Stimulated activated CD4-positive, alpha-beta T cell treated with anti-CD3 and anti-CD28 coated beads, TNF-alpha, amount 100 ng/mL, for 48 hours (primary cell): ENCODE data around the gene FNBP1L.
A peak's percentile ranks its signal among the peaks of the same experiment; 100 is the strongest.

Experiments
- DNase-seq, 3 donors: peaks; one replicate each; pipeline ENCODE4 v3.0.0-alpha.2; 2020; ENCODE audit warnings: low read depth in 3 of 3

FNBP1L gene

DNA sequence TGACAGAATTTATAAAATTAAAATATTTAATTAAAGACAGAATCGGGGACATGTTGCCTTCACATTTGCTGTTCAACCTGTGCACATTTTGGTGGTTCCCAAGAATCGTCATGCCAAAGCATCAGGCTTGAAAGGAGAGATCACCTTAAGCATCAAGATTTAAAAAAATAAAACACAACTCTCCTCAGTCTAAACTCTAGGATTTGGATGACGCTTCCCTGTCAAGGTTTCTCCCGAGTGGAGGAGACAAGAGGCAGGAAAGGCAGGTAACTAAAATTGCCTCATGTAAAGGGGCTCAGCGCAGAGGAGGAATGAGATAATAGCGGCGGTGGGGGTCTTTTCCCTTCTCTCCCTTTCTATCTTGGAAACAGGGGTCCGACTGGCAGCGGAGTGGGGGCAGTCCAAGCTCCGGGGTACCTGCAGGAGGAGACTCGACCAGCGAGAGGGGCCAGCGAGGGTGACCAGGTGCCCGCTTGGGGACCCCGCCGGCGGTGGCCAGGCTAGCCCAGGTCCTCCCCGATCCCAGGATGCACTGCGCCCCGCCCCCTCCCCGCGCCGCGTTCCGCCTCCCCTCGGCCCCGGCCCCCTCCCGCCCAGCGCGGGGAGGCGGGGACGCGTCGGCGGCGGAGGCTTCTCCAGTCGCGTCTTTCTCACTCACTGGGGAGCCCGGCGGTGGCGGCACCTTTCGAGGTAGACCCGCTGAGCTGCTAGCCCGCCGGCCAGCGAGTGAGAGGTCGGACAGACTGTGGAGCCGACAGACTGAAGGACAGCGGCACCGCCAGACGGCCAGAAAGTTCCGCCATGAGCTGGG is at the start of gene FNBP1L:
FNBP1L (plus strand) TSS at position 638 of the 811 bp plus-strand sequence; CDS start at position 802, 164 bp downstream.
- peak; percentile 16 to 62 (median 21) for DNase-seq

- DNase-seq = no peak
These were observed 48.1 kb upstream of the FNBP1L start for GRCh38 chr1:93399781-93400180.

DNA sequence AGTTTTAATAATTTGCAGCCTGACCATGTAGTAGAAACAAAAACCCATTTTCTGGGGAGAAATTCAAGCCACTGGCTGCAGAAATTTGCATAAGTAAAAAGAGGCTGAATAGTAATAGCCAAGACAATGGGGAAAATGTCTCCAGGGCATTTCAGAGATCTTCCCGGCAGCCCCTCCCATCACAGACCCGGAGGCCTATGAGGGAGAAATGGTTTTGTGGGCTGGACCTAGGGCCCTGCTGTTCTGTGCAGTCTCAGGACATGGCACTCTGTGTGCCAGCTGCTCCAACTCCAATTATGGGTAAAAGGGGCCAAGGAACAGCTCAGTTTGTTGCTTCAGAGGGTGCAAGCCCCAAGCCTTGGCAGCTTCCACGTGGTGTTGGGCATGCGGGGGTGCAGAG is 39.7 kb upstream of the FNBP1L start:
- no peak for DNase-seq

GRCh38 chr1:93411000-93411399 is 36.9 kb upstream of the FNBP1L start:
- DNase-seq = no peak

DNA sequence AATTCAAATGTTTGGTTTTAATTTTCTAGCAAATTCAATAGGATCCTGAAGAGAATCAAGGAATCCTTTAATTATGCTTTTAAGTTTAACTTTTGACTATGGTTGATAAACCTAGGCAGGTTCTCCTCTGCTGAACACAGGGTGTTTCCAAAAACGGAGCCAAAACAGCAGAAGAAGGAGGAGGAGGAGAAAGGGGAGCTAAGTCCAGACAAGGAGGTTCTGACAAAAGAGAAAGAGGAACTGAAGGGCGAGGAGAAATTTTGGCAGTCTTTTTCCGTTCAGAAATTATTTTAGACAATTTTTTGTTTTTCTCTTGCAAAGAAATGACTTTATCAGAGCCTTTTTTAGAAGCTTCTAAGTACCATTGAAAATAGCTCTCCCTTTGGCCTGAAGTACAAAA is 33.2 kb upstream of the FNBP1L start:
- DNase-seq = no peak

DNA sequence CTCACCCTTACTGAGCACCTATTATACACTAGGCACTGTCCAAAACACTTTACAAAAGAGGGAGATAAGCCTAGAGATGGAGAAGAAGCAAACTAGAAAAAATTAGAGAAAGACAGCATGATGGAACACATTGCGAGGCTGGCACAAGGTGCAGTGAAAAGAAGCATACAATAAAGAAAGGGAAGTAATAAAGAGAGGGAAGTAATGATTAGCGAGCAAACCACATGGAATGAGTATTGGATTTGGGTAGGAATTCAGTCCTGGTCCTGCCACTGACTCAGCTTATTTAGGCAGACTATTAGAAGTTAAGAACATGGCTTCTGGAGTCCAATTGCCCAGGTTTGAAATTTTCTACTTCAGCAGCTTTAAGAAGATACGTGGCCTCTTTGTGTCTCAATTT is 32.6 kb upstream of the FNBP1L start:
- no peak for DNase-seq

DNA sequence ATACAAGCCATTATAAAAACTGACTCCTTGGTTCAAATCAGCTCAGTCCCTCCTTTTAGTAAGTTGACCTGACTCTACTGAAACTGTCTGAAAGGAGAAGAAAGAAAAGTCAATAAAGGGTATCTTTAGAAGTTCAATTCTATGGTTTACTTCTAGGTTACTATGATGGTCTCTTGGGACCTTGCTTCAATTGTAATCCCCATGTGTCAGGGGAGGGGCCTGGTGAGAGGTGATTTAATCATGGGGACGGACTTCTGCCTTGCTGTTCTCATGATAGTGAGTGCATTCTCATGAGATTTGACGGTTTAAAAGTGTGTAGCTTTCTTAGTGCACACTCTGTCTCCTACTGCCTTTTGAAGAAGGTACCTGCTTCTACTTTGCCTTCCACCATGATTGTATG is 31.7 kb upstream of the FNBP1L start:
- DNase-seq = no peak

- no peak for DNase-seq
These were observed 28.6 kb upstream of the FNBP1L start for GRCh38 chr1:93419344-93419743.

DNA sequence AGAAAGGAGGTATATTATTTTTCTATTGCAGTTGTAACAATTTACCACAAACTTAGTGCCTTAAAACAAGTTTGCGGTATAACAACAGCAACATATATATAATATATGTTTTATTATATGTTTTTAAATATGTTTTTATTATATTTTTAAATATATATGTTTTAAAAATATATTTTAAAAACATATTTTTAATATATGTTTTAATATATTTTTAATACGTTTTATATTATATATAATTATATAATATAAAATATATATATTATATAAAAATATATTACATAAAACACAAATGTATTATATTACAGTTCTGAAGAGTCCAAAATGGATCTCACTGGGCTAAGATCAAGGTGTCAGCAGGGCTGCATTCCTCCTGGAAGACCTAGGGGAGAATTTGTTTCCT is 27.5 kb upstream of the FNBP1L start:
- no peak for DNase-seq

- DNase-seq = no peak
These were observed 21.7 kb upstream of the FNBP1L start for GRCh38 chr1:93426181-93426580.

- no peak for DNase-seq
These were observed 20.3 kb upstream of the FNBP1L start for GRCh38 chr1:93427656-93428055.

- DNase-seq = no peak
These were observed 14.4 kb upstream of the FNBP1L start for GRCh38 chr1:93433407-93433961.

DNA sequence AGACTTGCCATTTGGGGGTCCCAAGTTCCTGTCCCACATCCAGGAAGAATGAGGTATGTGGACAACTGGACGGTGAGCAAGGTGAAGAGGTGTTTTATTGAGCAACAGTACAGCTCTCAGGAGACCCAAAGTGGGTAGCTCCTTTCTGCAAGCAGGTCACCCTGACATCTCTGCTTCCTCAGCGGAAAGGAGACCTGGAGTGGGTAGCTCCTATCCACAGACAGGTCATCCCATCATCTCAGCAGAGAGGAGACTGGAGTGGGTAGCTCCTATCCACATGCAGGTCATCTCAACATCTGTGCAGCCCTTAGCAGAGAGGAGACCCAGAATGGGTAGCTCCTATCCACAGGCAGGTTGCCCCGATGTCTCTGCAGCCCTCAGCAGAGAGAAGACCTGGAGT is 13.8 kb upstream of the FNBP1L start:
- DNase-seq = no peak

DNA sequence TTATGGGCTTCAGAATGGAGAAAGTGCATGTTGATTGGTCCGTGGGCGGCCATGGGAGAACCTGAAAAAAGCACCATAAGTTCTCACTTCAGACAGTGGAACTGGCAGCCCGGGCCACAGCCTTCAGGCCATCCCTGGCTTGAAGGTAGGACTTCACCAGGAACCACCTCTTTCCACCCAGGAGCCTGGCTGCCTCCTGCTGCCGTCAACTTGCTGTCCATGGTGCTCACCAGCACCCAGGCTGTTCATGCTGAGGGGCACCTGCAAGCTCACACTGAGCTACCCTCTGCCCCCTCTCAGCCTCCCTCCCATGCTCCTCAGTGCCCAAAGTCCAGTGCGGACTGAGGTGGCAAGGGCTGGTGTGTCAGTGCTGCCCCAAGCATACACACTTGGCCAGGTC is 12.9 kb upstream of the FNBP1L start:
- DNase-seq = no peak

- no peak for DNase-seq
These were observed 12.5 kb upstream of the FNBP1L start for GRCh38 chr1:93435443-93435842.

- no peak for DNase-seq
These were observed 11.4 kb upstream of the FNBP1L start for GRCh38 chr1:93436496-93436895.

- no peak for DNase-seq
These were observed 9.8 kb upstream of the FNBP1L start for GRCh38 chr1:93437976-93438605.

DNA sequence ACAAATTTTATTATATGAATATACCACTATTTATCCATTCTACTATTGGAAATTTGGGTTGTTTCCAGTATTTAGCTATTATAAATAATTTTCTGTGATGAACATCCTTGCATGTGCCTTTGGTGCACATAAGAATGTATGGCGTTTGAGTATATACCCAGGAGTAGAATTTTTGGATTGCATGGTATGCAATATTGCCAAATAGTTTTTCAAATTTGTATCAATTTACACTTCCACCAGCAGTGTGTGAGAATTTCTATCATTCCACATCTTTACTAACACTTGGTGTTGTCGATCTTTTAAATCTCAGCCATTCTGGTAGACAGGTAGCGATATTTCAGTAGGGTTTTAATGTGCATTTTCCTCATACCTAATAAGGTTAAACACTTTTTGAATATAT is 9.2 kb upstream of the FNBP1L start:
- DNase-seq = no peak

GRCh38 chr1:93440272-93440671 is 7.6 kb upstream of the FNBP1L start:
- no peak for DNase-seq

DNA sequence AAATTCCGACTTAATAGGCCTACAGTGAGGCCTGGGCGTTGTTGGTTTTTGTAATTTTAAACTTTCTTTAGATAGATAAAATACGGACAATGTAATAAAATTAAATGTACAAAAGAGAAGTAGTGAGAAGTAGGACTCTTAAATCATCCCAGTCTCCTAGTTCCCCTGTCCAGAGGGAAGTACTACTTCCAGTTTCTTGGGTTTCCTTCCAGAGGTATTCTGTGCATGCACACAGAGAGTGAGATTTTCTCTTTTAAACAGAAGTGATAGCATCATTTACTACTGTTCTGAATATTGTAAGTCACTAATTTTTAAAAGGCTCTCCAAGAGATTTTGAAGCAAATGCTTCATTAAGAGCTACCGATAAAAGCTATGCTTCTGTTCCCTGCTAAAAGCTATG is 7.2 kb upstream of the FNBP1L start:
- no peak for DNase-seq

DNA sequence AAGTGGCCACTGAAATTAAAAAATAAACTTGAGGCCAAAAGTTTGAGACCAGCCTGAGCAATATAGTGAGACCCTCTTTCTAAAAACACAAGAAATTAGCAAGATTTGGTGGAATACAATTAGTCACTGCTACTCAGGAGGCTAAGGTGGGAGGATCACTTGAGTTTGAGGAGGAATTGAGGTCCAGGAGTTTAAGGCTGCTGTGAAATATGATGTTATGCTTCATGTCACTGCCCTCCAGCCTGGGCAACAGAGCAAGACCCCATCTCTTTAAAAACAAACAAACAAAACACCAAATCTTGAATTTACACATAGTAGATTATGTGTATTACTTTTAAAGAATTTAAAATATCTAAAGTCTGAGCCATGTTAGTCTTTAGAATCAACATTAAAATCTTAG is 6.3 kb upstream of the FNBP1L start:
- no peak for DNase-seq

DNA sequence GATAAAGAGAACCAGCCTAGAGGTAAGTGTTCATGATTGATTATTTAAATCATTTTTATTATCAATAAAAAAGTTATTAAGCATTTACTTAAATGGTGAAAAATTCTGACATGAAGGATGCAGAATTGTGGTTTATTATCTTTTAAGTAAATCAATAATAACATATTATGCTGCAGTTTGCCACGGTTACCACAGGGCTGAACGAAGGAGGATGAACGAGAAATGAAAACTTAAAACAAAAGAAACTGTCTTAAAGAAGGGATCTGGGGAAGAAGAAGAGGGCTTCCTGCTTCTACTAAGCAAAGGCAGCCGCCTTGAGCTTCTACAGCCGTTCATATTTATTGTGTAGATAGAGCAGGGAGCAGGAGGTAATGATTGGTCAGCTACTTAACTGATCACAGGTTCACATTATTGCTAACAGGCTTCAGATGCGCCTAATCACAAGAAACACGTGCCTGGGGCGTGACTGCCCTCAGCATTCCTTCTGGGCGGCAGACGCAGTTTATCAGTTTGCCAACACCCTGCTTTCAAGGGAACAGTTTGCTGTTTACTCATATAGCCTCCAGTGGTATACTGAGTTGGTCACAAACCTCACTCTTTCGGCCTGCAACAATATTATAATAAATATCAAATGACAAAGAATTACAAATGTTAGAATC is 5.8 kb upstream of the FNBP1L start:
- DNase-seq = no peak

DNA sequence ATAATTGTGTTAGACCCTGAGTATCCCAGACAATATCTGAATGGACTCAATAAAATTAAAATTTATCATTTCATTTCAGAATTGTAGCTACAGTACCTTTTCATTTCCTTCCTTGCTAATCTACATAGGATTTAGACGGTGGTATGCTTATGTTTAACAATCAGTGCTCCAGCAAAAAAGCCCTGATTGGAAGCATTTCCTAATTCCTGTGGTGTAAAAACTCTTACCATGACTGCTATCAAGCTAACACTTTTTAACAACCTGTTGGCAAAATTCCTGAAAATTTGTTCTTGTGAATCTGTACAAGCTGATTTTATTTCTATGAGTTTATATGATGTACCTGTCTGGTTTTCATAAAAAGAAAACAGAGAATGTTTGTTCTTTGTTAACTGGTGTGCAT is 5.2 kb upstream of the FNBP1L start:
- DNase-seq = no peak
